ENCODE data around the gene TEDC2. TPM values are rescaled to one million over a fixed set of nuclear protein-coding genes. Genes with fewer than 3 reads are reported as not detected.

The TEDC2 gene
- total and polyA plus RNA-seq, 10 of the 15 experiments (the other 5 are each of a cell fraction or from before 2014, with no cell fraction given) = 0.23 to 47.9 (median 19.1) TPM

GRCh38 chr16:2428784-2429033 lies 31.2 kb upstream of the TEDC2 start (continued):
- TF ChIP-seq TCF7 (IDR thresholded peaks at IDR 0.05; ENCODE audit: borderline replicate concordance) (no peak), EZH2 (IDR thresholded peaks at IDR 0.05; ENCODE audit: borderline replicate concordance, control insufficient read depth, low read depth, low read length) (no peak), RAD51 (IDR thresholded peaks at IDR 0.05) (no peak), ELK1 (IDR thresholded peaks at IDR 0.05; ENCODE audit: low read depth, low read length) (no peak), E4F1 (IDR thresholded peaks at IDR 0.05; ENCODE audit: borderline replicate concordance, partially characterized antibody) (no peak), RFX5 (IDR thresholded peaks at IDR 0.05; ENCODE audit: low read depth, low read length) (no peak), NRF1 (conservative IDR thresholded peaks at IDR 0.05; ENCODE audit: low read depth, low read length) (no peak), POLR2AphosphoS2 (IDR thresholded peaks at IDR 0.05; ENCODE audit: low read depth, low read length) (no peak), CEBPZ (IDR thresholded peaks at IDR 0.05; ENCODE audit: low read depth, low read length) (no peak), MTA3 (IDR thresholded peaks at IDR 0.05; ENCODE audit: borderline replicate concordance, low read length) (no peak), ZNF274 (IDR thresholded peaks at IDR 0.05; ENCODE audit: insufficient read depth, insufficient read length) (no peak), ATF3 (IDR thresholded peaks at IDR 0.05; ENCODE audit: borderline replicate concordance, extremely low read depth, low read depth, low read length) (no peak), SMAD1 (IDR thresholded peaks at IDR 0.05; ENCODE audit: low read depth, partially characterized antibody) (no peak), ZNF24 (IDR thresholded peaks at IDR 0.05) (no peak), BACH1 (IDR thresholded peaks at IDR 0.05; ENCODE audit: borderline replicate concordance) (no peak), IRF5 (IDR thresholded peaks at IDR 0.05; ENCODE audit: borderline replicate concordance) (no peak), ZNF384 (IDR thresholded peaks at IDR 0.05; ENCODE audit: borderline replicate concordance, low read depth, low read length) (no peak)
- TF ChIP-seq, protein P1, sequence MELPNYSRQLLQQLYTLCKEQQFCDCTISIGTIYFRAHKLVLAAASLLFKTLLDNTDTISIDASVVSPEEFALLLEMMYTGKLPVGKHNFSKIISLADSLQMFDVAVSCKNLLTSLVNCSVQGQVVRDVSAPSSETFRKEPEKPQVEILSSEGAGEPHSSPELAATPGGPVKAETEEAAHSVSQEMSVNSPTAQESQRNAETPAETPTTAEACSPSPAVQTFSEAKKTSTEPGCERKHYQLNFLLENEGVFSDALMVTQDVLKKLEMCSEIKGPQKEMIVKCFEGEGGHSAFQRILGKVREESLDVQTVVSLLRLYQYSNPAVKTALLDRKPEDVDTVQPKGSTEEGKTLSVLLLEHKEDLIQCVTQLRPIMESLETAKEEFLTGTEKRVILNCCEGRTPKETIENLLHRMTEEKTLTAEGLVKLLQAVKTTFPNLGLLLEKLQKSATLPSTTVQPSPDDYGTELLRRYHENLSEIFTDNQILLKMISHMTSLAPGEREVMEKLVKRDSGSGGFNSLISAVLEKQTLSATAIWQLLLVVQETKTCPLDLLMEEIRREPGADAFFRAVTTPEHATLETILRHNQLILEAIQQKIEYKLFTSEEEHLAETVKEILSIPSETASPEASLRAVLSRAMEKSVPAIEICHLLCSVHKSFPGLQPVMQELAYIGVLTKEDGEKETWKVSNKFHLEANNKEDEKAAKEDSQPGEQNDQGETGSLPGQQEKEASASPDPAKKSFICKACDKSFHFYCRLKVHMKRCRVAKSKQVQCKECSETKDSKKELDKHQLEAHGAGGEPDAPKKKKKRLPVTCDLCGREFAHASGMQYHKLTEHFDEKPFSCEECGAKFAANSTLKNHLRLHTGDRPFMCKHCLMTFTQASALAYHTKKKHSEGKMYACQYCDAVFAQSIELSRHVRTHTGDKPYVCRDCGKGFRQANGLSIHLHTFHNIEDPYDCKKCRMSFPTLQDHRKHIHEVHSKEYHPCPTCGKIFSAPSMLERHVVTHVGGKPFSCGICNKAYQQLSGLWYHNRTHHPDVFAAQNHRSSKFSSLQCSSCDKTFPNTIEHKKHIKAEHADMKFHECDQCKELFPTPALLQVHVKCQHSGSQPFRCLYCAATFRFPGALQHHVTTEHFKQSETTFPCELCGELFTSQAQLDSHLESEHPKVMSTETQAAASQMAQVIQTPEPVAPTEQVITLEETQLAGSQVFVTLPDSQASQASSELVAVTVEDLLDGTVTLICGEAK (IDR thresholded peaks at IDR 0.05; ENCODE audit: borderline replicate concordance) = no peak

Measured in GM12878 (cell line).